CD4-positive, CD25-positive, alpha-beta regulatory T cell (primary cell): ENCODE data around the gene KLHDC7A. TPM values are rescaled to one million over a fixed set of nuclear protein-coding genes. Genes with fewer than 3 reads are reported as not detected.
A peak's percentile ranks its signal among the peaks of the same experiment; 100 is the strongest.

Experiments
- ATAC-seq, 2 donors: fragments of 150-1000 bp; cut with Tn5 transposase; one replicate each; pipeline ENCODE4 v1.10.0; 2021; ENCODE audit warnings: low read depth in 2 of 2, moderate number of reproducible peaks in 2 of 2, moderate library complexity in 1 of 2
- DNase-seq, 3 donors: peaks; one replicate each; pipeline versions ENCODE4 v3.0.0 to v3.0.0-alpha.2; 2012 to 2022; ENCODE audit warnings: mixed read lengths in 1 of 3
- H3K27ac ChIP-seq: one replicate; pipeline ENCODE4 v1.7.0; 2013; ENCODE audit warnings: mild to moderate bottlenecking, low read length; ENCODE audit not compliant: insufficient read depth, poor library complexity, severe bottlenecking
- H3K27me3 ChIP-seq: one replicate; pipeline ENCODE4 v1.7.0; 2013; ENCODE audit warnings: low read length; ENCODE audit not compliant: control insufficient read depth, insufficient read depth
- H3K36me3 ChIP-seq: one replicate; pipeline ENCODE4 v1.7.0; 2013; ENCODE audit warnings: mild to moderate bottlenecking, low read length, moderate library complexity; ENCODE audit not compliant: control insufficient read depth, insufficient read depth
- H3K4me1 ChIP-seq: 2 replicates; pipeline ENCODE4 v1.7.0; 2013; ENCODE audit warnings: mild to moderate bottlenecking, low read length; ENCODE audit not compliant: insufficient read depth, control insufficient read depth, poor library complexity, severe bottlenecking
- H3K4me3 ChIP-seq: one replicate; pipeline ENCODE4 v1.7.0; 2013; ENCODE audit warnings: low read depth, mild to moderate bottlenecking, low read length, moderate library complexity
- H3K9me3 ChIP-seq, 2 experiments: 1 replicate in 1 of 2; 2 replicates in 1 of 2; pipeline ENCODE4 v1.7.0; 2013; ENCODE audit warnings: low read length in 2 of 2, mild to moderate bottlenecking in 1 of 2, moderate library complexity in 1 of 2; ENCODE audit not compliant: control insufficient read depth in 2 of 2
- H3K27ac Mint-ChIP-seq, 3 donors: one replicate each; pipeline ENCODE4 v1.8.0; 2020 to 2022; ENCODE audit warnings: mild to moderate bottlenecking in 3 of 3, mixed read lengths in 3 of 3, moderate library complexity in 2 of 3
- H3K27me3 Mint-ChIP-seq: one replicate; pipeline ENCODE4 v1.8.0; 2022; ENCODE audit warnings: mild to moderate bottlenecking, mixed read lengths
- H3K36me3 Mint-ChIP-seq: one replicate; pipeline ENCODE4 v1.8.0; 2020; ENCODE audit warnings: mixed read lengths
- H3K4me1 Mint-ChIP-seq, 4 donors: one replicate each; pipeline ENCODE4 v1.8.0; 2020 to 2022; ENCODE audit warnings: mixed read lengths in 4 of 4, mild to moderate bottlenecking in 1 of 4
- H3K4me3 Mint-ChIP-seq, 4 donors: one replicate each; pipeline ENCODE4 v1.8.0; 2020 to 2022; ENCODE audit warnings: mild to moderate bottlenecking in 4 of 4, mixed read lengths in 4 of 4, moderate library complexity in 3 of 4
- H3K9me3 Mint-ChIP-seq, 7 donors: one replicate each; pipeline ENCODE4 v1.8.0; 2020 to 2022; ENCODE audit warnings: mixed read lengths in 7 of 7, mild to moderate bottlenecking in 3 of 7, moderate library complexity in 2 of 7
- polyA plus RNA-seq, 4 donors: library from polyadenylated mRNA; unstranded; fragments of 300-500 nt; fragmentation: Illumina TruSeq; gene quantifications; one replicate each; pipeline ENCODE4 v1.2.3, GENCODE V29; 2021
- total RNA-seq: library from RNA; stranded (reverse); gene quantifications from one replicate; pipeline ENCODE4 v1.2.3, GENCODE V29; 2022

KLHDC7A gene
- total and polyA plus RNA-seq, 5 donors from 2014 or later, result not detected

DNA sequence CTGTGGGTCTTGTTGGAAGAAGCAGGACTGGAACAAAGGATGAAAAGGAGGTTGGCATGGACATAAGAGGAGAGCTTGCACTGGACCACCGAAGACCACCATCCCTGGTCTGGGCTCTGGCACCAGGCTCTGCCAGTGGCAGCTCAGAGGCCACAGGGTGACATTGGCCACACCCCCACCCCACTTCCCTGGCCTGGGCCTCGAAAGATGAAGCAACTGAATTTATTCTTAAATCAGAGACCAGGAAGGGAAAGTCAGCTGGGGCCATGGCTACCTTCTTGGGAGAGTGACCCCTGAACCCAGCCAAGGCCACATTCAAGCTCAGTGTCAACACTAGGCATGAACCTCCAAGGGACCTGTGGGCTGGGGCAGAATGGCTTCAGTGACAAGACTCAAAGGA lies 4.0 kb downstream of the KLHDC7A start:
- no peaks in the 10 kb centered on the region for H3K36me3 Mint-ChIP-seq
- peaks cover 0 to 1% (median 0%) of the 10 kb centered on the region in 7 donors for H3K9me3 Mint-ChIP-seq

DNA sequence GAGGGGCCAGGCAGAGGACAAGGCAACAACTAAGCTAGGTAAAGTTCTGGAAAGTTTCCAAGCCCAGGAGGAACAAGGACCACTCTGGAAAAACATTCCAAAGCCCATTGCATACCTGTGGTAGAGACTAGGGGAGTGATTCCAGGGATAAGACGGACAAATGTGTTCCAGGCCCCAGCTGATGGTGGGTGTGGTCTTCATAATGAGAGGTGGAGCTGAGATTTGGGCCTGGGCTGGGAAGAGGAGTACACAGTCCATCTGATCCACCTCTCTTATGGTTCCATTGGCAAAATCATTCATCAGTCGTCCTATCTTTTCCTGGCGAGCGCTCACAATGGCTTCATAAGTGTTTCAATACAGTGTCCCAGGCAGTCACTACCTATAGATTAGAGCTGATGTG lies 4.5 kb downstream of the KLHDC7A start:
- H3K4me1 ChIP-seq, result no peaks in the 10 kb centered on the region

More for the DNA sequence above, 4.0 kb downstream of the KLHDC7A start:
- peak overlapping the region in 1 of 3 donors; percentile 83 for H3K27ac Mint-ChIP-seq
- DNase-seq (no peak), ATAC-seq (no peak)
- no peak overlapping the region for H3K4me3 ChIP-seq
- no peak overlapping the region for H3K4me3 Mint-ChIP-seq
- peaks cover 0 to 4% (median 0%) of the 10 kb centered on the region in 4 donors for H3K4me1 Mint-ChIP-seq
- no peaks in the 10 kb centered on the region for H3K36me3 ChIP-seq
- H3K4me1 ChIP-seq, result no peaks in the 10 kb centered on the region
- no peaks in the 10 kb centered on the region for H3K27me3 ChIP-seq
- no peaks in the 10 kb centered on the region for H3K9me3 ChIP-seq
- no peak overlapping the region for H3K27ac ChIP-seq
- peaks cover 4% of the 10 kb centered on the region for H3K27me3 Mint-ChIP-seq

DNA sequence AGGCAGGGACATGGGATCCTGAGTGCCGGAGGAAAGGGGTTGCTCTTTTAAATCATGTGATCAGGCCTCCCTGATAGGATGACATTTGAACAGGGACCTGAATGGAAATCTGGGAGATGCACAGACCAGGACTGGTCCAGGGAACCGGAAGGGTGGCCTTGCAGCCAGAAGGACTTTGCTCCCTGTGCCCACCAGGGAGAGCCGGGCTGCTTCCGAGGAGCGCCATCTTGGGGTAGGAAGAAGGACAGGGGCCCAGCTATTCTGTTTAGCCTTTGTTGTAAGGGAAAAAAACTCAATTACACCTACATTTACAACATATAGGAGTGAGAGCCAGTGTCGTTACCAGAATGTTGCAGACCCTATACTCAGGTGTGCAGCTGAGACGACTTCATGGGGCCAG lies 5.5 kb downstream of the KLHDC7A start:
- Histone ChIP-seq H3K27ac (no peak overlapping the region), H3K9me3 (no peaks in the 10 kb centered on the region), H3K4me1 (no peaks in the 10 kb centered on the region), H3K4me3 (no peak overlapping the region), H3K27me3 (no peaks in the 10 kb centered on the region), H3K36me3 (no peaks in the 10 kb centered on the region)
- ATAC-seq, result no peak
- Mint-ChIP-seq H3K9me3 (peaks cover 0 to 1% (median 0%) of the 10 kb centered on the region in 7 donors), H3K27ac (no peak overlapping the region), H3K4me1 (no peaks in the 10 kb centered on the region), H3K36me3 (no peaks in the 10 kb centered on the region), H3K4me3 (no peak overlapping the region), H3K27me3 (peaks cover 14% of the 10 kb centered on the region)
- DNase-seq, result no peak

More for the DNA sequence above, 4.5 kb downstream of the KLHDC7A start:
- Histone ChIP-seq H3K4me3 (no peak overlapping the region), H3K27ac (no peak overlapping the region), H3K27me3 (no peaks in the 10 kb centered on the region), H3K9me3 (no peaks in the 10 kb centered on the region), H3K36me3 (no peaks in the 10 kb centered on the region)
- Mint-ChIP-seq H3K27ac (peak overlapping the region in 1 of 3 donors; percentile 83), H3K4me1 (no peaks in the 10 kb centered on the region), H3K4me3 (no peak overlapping the region), H3K36me3 (no peaks in the 10 kb centered on the region), H3K9me3 (peaks cover 0 to 1% (median 0%) of the 10 kb centered on the region in 7 donors), H3K27me3 (peaks cover 6% of the 10 kb centered on the region)
- no peak for ATAC-seq
- DNase-seq, result no peak

DNA sequence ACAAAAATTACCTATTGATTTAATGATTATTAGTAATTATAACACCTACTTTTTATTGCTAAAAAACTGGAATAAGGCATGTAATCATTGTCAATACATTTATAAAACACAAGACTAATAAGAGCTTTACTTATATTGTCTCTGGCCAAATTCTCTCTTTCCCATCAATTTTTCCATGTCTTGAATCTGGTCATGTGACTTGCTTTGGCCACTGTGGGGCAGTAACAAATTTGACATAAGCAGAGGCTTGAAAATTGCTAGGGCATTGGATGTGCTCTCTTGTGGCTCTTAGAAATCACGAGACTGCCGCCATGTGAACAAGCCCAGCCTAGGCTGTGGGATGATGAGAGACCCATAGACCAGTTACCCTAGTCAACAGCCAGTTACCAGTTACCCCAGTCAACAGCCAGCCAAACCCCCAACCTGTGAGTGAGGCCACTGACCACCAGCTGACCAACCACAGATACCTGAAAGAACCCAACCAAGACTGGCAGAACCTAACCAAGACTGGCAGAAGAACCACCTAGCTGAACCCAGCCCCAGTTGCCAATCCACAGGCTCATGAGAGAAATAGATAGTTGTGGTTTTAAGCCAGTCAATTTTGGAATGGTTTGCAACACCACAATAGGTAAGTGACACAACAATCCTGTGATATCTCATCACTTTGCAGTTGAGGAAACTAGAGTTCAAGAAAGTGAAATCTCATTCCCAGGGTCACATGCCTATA lies 8.8 kb downstream of the KLHDC7A start:
- Histone ChIP-seq H3K36me3 (no peaks in the 10 kb centered on the region), H3K4me3 (no peak overlapping the region), H3K4me1 (no peaks in the 10 kb centered on the region), H3K27ac (no peak overlapping the region), H3K9me3 (no peaks in the 10 kb centered on the region), H3K27me3 (no peaks in the 10 kb centered on the region)
- ATAC-seq, result no peak
- Mint-ChIP-seq H3K4me3 (no peak overlapping the region), H3K27me3 (peaks cover 20% of the 10 kb centered on the region), H3K9me3 (no peaks in the 10 kb centered on the region), H3K4me1 (no peaks in the 10 kb centered on the region), H3K36me3 (no peaks in the 10 kb centered on the region), H3K27ac (no peak overlapping the region)
- DNase-seq, result no peak

DNA sequence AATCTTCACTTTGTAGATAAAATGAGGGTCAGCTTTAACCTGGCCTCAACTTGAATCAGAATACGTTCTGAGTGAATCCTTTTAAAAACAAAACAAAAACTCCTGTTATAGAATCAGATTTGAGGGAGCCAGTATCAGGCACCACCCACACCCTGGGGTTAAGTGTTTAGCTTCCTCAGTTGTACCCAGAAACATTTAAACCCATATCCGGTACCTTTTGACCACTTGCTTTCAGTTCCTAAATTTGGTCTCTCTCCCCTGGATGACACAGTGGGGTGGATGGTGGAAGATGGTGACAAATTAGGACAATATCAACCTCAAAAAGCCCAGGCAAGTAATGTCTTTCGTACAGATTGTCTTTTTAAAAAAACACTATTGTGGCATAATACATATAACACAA lies 10.4 kb downstream of the KLHDC7A start:
- Histone ChIP-seq H3K4me1 (no peaks in the 10 kb centered on the region), H3K36me3 (no peaks in the 10 kb centered on the region), H3K4me3 (no peak overlapping the region), H3K27me3 (no peaks in the 10 kb centered on the region), H3K9me3 (no peaks in the 10 kb centered on the region), H3K27ac (no peak overlapping the region)
- ATAC-seq (no peak), DNase-seq (no peak)
- Mint-ChIP-seq H3K4me3 (no peak overlapping the region), H3K36me3 (no peaks in the 10 kb centered on the region), H3K4me1 (no peaks in the 10 kb centered on the region), H3K9me3 (no peaks in the 10 kb centered on the region), H3K27ac (no peak overlapping the region), H3K27me3 (peaks cover 24% of the 10 kb centered on the region)

DNA sequence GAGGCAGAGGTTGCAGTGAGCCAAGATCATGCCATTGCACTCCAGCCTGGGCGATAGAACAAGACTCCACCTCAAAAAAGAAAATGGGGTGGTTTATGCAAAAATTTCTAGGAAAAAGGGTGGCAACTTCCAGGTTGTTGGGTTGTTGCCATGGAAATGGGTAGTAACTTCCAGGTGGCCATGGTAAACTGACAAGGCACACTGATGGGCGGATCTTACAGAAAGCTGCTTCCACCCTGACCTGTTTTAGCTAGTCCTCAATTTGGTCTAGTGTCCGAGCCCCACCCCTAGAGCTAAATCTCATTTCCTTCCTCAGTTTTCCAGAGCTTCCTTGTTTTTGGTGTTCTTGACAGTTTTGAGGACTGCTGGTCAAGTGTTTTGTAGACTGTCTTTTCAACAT lies 13.6 kb downstream of the KLHDC7A start:
- ATAC-seq, result no peak

DNA sequence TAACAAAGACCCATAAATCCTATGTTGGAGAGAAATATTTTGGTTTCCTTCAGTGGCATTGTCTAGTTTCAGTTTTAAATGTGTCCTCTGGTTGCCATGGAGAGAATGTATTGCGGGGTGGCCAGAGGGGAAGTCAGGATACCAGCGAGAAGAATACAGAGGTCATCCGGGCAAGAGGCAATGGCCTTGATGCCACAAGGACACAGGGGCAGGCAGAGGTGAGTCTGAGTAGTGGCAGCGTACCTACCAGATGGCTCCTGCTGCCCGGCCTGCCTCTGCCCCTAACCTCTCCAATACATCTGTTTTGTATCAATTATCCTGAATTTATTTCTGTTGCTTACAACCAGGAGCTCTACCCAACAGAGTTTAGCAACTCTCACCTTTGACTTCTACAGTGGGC lies 14.9 kb downstream of the KLHDC7A start:
- Mint-ChIP-seq H3K27ac (no peak overlapping the region), H3K9me3 (peaks cover 0 to 8% (median 0%) of the 10 kb centered on the region in 7 donors), H3K36me3 (no peaks in the 10 kb centered on the region), H3K4me1 (no peaks in the 10 kb centered on the region), H3K27me3 (peaks cover 27% of the 10 kb centered on the region), H3K4me3 (no peak overlapping the region)
- Histone ChIP-seq H3K36me3 (no peaks in the 10 kb centered on the region), H3K27me3 (no peaks in the 10 kb centered on the region), H3K4me1 (no peaks in the 10 kb centered on the region), H3K4me3 (no peak overlapping the region), H3K27ac (no peak overlapping the region), H3K9me3 (no peaks in the 10 kb centered on the region)
- DNase-seq (no peak), ATAC-seq (no peak)

More for the DNA sequence above, 13.6 kb downstream of the KLHDC7A start:
- Histone ChIP-seq H3K36me3 (no peaks in the 10 kb centered on the region), H3K27ac (no peak overlapping the region), H3K4me3 (no peak overlapping the region), H3K27me3 (no peaks in the 10 kb centered on the region), H3K4me1 (no peaks in the 10 kb centered on the region), H3K9me3 (no peaks in the 10 kb centered on the region)
- peak in 1 of 3 donors; percentile 2 for DNase-seq
- no peaks in the 10 kb centered on the region for H3K4me1 Mint-ChIP-seq
- H3K27me3 Mint-ChIP-seq, result peaks cover 29% of the 10 kb centered on the region
- H3K36me3 Mint-ChIP-seq, result no peaks in the 10 kb centered on the region
- peaks cover 0 to 4% (median 0%) of the 10 kb centered on the region in 7 donors for H3K9me3 Mint-ChIP-seq
- no peak overlapping the region for H3K4me3 Mint-ChIP-seq
- peak overlapping the region in 1 of 3 donors; percentile 67 for H3K27ac Mint-ChIP-seq

DNA sequence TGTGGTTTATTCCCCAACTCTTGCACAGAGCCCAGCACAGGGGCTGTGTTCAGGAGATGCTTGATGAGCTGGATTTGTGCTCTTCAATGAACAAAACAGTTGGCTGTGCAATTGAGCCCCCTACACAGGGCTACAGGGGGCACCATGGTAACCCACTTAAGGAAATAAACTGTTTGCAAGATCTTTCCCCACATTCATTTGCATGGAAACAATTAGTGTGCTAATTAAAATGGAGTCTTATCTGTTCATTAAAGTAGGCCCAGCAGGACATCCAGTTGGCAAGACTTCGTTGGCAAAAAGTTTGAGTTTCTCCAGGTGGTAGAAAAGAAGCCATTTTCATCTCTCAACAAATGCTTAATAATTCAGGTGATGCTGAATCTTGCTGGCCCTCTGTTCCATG lies 15.3 kb downstream of the KLHDC7A start:
- Mint-ChIP-seq H3K36me3 (no peaks in the 10 kb centered on the region), H3K4me1 (no peaks in the 10 kb centered on the region), H3K27me3 (peaks cover 23% of the 10 kb centered on the region), H3K27ac (no peak overlapping the region), H3K9me3 (peaks cover 0 to 8% (median 0%) of the 10 kb centered on the region in 7 donors), H3K4me3 (no peak overlapping the region)
- Histone ChIP-seq H3K27ac (no peak overlapping the region), H3K4me3 (no peak overlapping the region), H3K9me3 (no peaks in the 10 kb centered on the region), H3K36me3 (no peaks in the 10 kb centered on the region), H3K4me1 (no peaks in the 10 kb centered on the region), H3K27me3 (no peaks in the 10 kb centered on the region)
- DNase-seq (no peak), ATAC-seq (no peak)
